ENCODE results near the gene COA8.
A peak's percentile ranks its signal among the peaks of the same experiment; 100 is the strongest.

COA8 gene

GRCh38 chr14:103629503-103630121 is 66.9 kb downstream of the COA8 start:
- H3K4me3 ChIP-seq (ENCODE audit: low read length), result peak overlapping the region; percentile 77
- no peak for TF ChIP-seq CTCF (IDR thresholded peaks at IDR 0.05; ENCODE audit: insufficient read depth, low read depth, low read length, missing control alignments)
- peak; percentile 27 for DNase-seq (ENCODE audit: low read depth)

GRCh38 chr14:103630364-103631108 is 67.8 kb downstream of the COA8 start:
- no peak for TF ChIP-seq CTCF (IDR thresholded peaks at IDR 0.05; ENCODE audit: insufficient read depth, low read depth, low read length, missing control alignments)
- DNase-seq (ENCODE audit: low read depth), result peak; percentile 40
- H3K4me3 ChIP-seq (ENCODE audit: low read length), result peak overlapping the region; percentile 77

- TF ChIP-seq CTCF (IDR thresholded peaks at IDR 0.05; ENCODE audit: insufficient read depth, low read depth, low read length, missing control alignments), result no peak
- H3K4me3 ChIP-seq (ENCODE audit: low read length), result no peak overlapping the region
- DNase-seq (ENCODE audit: low read depth), result no peak
Measured at GRCh38 chr14:103633391-103633790, 70.6 kb downstream of the COA8 start.

GRCh38 chr14:103634156-103634555 is 71.4 kb downstream of the COA8 start:
- no peak for DNase-seq (ENCODE audit: low read depth)
- no peak overlapping the region for H3K4me3 ChIP-seq (ENCODE audit: low read length)
- no peak for TF ChIP-seq CTCF (IDR thresholded peaks at IDR 0.05; ENCODE audit: insufficient read depth, low read depth, low read length, missing control alignments)

- DNase-seq (ENCODE audit: low read depth), result no peak
- H3K4me3 ChIP-seq (ENCODE audit: low read length), result no peak overlapping the region
- TF ChIP-seq CTCF (IDR thresholded peaks at IDR 0.05; ENCODE audit: insufficient read depth, low read depth, low read length, missing control alignments), result no peak
Measured at GRCh38 chr14:103638594-103638993, 75.8 kb downstream of the COA8 start.
